HG03520 (cell line): ENCODE data around the gene PTGES2.
"Not testable (repeated sequence)": the region's sequence is repeated elsewhere in the genome, so short reads cannot be mapped to it uniquely, and the experiment has no call there.

Experiments
- ATAC-seq: cut with Tn5 transposase; IDR thresholded peaks from one replicate; pipeline ENCODE4 v1.9.1; 2021; ENCODE audit warnings: mild to moderate bottlenecking, moderate library complexity; ENCODE audit not compliant: unreplicated experiment

The PTGES2 gene

GRCh38 chr9:128139621-128140020 lies 12.1 kb upstream of the PTGES2 start:
- ATAC-seq: no peak

- ATAC-seq: no peak
Measured at GRCh38 chr9:128138001-128138400, 10.5 kb upstream of the PTGES2 start.

GRCh38 chr9:128136816-128137793 lies 9.6 kb upstream of the PTGES2 start:
- ATAC-seq: no peak

- ATAC-seq: not testable (repeated sequence)
Measured at GRCh38 chr9:128135561-128135960, 8.0 kb upstream of the PTGES2 start.

DNA sequence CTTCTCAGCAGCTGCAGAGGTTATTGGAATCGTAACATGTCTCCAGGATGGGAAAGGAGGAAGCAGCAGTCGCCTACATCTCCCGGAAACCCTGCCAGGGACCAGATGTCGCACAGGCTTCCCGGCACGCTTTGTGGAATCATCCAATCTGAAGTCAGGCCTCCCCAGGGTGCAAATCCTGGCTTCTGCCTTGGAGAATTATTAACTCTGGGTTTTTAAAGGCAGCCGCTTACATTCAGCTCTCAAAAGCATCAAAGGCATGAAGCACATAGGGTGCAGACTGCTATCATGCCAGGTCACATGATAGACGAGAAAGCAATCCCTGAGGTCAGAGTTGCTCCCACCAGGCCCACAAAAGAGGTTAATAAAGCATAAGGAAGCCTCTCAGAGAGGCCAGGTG lies 4.6 kb upstream of the PTGES2 start:
- not testable (repeated sequence) for ATAC-seq

- ATAC-seq: not testable (repeated sequence)
Measured at GRCh38 chr9:128131346-128131745, 3.8 kb upstream of the PTGES2 start.

GRCh38 chr9:128130651-128131050 lies 3.1 kb upstream of the PTGES2 start:
- ATAC-seq: not testable (repeated sequence)

GRCh38 chr9:128129976-128130590 lies 2.6 kb upstream of the PTGES2 start:
- not testable (repeated sequence) for ATAC-seq

- ATAC-seq: no peak
Measured at GRCh38 chr9:128128836-128129590, 1.5 kb upstream of the PTGES2 start.

- ATAC-seq: peak; percentile 57
Measured at GRCh38 chr9:128127990-128128835, 684 bp upstream of the PTGES2 start.

DNA sequence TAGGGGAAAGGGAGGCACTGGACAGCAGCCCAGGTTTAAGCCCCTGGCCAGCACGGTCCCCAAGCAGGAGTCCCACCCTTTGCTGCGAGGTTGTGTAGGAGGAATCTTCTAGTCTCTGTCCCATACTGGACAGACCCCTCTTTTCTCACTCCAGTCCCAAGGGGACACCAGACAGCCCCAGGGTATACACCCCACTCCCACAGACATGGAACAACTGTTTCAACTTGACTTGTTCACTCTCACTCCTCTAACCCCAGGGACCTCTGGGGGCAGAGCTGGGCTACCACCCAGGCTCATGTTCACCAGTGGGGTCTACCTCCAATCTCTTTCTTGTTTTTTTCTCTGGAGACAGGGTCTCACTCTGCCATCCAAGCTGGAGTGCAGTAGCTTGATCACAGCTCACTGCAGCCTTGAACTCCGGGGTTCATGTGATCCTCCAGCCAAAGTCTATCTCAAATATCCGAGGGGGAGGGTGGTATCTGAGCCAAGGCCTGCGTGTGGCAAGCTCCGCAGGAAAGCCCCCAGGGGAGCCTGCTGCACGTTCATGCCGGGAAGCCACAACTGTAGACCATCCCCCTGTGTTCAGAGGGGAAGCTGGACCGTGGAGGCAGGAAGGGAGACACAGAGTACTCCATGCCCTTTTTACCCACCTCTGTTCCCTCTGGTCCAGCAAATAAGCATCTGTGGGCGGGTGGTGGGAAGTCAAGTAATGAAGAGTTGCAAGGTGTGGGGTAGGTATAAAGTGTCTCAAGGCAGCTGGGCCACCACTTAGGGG lies 1.8 kb downstream of the PTGES2 start:
- no peak for ATAC-seq

DNA sequence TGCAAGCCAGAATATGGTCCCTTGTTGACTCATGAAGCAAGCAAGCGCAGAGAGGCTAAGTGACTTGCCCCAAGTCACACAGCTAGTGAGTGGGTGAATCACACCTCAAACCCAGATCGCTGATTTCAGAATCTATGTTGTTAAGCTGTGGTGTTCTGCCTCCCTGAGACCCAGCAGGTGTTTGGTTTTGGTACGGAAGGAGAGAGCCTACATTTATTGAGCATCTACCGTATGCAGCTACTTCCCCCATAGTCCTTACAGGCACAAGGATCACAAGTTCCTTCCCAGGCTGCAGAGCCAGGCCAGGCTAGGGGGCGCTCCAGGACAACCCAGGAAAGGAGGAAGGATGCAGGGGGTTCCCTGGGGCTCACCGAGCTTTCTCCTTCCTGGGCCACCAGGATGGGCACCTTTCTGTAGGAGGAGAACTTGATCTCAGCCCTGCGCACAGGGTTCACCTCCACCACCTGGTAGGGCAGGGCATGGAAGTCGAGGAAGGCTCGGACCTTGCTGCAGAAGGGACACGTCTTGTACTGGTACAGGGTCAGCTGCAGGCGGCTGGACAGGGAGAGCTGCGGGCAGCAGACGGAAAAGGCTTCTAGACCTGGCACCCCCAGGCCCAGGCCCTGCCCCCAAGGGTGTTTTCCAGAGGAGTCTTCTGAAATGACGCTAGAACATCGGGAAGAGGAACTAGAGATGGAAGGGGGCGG lies 2.5 kb downstream of the PTGES2 start:
- no peak for ATAC-seq

DNA sequence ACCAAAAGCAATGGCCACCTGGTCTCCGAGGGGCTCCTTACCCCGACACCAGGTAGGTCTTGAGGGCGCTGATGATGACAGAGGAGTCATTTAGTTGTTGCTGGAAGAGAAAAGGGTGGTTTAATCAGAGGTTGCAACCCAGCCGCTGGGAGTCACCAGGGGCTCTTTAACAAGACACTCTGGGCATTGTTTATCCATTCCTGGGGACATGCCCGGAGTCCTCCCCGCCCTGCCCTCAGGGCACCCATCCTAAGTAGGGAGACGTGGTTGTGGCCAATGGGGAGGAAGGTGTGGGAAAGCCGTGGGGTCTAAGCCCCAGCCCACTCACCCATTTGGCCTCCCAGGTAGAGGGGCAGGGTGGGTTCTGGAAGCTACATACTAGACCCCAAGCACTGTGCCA lies 3.1 kb downstream of the PTGES2 start:
- no peak for ATAC-seq

DNA sequence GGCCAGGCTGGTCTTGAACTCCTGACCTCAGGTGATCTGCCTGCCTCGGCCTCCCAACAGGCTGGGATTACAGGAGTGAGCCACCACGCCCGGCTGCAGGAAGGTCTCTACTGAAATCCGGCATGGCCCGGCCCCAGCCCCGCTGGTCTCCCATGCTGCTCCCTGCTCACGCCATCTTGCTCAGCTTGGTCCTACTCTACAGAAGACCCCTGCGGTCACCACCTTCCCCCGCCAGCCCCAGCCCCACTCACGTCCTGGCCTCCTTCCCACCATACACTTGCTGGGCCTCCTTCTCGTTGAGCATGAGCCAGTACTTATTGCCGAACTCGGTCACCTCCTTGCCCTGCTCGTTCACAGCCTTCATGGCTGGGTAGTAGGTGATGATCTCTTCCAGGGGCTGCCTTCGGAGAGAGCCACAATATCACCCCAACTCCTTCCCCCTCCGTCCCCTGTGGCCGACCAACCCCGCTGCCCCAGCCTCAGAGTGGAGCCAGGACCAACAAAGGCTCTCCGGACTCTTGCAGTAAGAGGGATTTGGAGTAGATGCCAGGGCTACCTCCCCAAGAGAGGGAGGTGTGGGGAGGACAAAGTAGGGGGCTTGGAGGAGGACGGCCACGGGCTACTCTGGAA lies 4.0 kb downstream of the PTGES2 start:
- no peak for ATAC-seq

- no peak for ATAC-seq
Measured at GRCh38 chr9:128122809-128123175, 4.7 kb downstream of the PTGES2 start.

- no peak for ATAC-seq
Measured at GRCh38 chr9:128121924-128122808, 5.4 kb downstream of the PTGES2 start.

- ATAC-seq: no peak
Measured at GRCh38 chr9:128121466-128121810, 6.1 kb downstream of the PTGES2 start.
